ENCODE results near the gene LEKR1.

- no peak for TF ChIP-seq CTCF (IDR thresholded peaks at IDR 0.05)
- TF ChIP-seq POLR2A (IDR thresholded peaks at IDR 0.05), result no peak
Observed at GRCh38 chr3:157029365-157029790, 203.2 kb downstream of the LEKR1 start.

All from tibial nerve (tissue), 3 donors.